CD4-positive, alpha-beta T cell treated with Interleukin-21 for 1 hour (primary cell): ENCODE data around the gene TRAF2.

ENCODE experiments used
- DNase-seq: peaks from one replicate; pipeline ENCODE4 v3.0.0-alpha.2; 2020

TRAF2 gene

GRCh38 chr9:136916330-136917184 is 30.2 kb downstream of the TRAF2 start:
- DNase-seq: no peak

- no peak for DNase-seq
These were observed 31.6 kb downstream of the TRAF2 start for GRCh38 chr9:136917902-136918301.

- DNase-seq: no peak
These were observed 33.8 kb downstream of the TRAF2 start for GRCh38 chr9:136920069-136920468.

- DNase-seq: no peak
These were observed 34.5 kb downstream of the TRAF2 start for GRCh38 chr9:136920734-136921231.

GRCh38 chr9:136921307-136921706 is 35.0 kb downstream of the TRAF2 start:
- no peak for DNase-seq

GRCh38 chr9:136921718-136922117 is 35.4 kb downstream of the TRAF2 start:
- no peak for DNase-seq

- DNase-seq: no peak
These were observed 36.2 kb downstream of the TRAF2 start for GRCh38 chr9:136922540-136922939.

GRCh38 chr9:136923881-136924280 is 37.6 kb downstream of the TRAF2 start:
- DNase-seq: no peak

GRCh38 chr9:136925414-136926153 is 39.3 kb downstream of the TRAF2 start:
- DNase-seq: no peak

GRCh38 chr9:136926154-136926704 is 39.9 kb downstream of the TRAF2 start:
- DNase-seq: no peak

GRCh38 chr9:136926749-136927148 is 40.4 kb downstream of the TRAF2 start:
- DNase-seq: no peak

- DNase-seq: no peak
These were observed 41.3 kb downstream of the TRAF2 start for GRCh38 chr9:136927343-136928271.

GRCh38 chr9:136928591-136928990 is 42.3 kb downstream of the TRAF2 start:
- DNase-seq: no peak

GRCh38 chr9:136930014-136930413 is 43.7 kb downstream of the TRAF2 start:
- no peak for DNase-seq

- no peak for DNase-seq
These were observed 45.4 kb downstream of the TRAF2 start for GRCh38 chr9:136931611-136932130.

- DNase-seq: no peak
These were observed 48.0 kb downstream of the TRAF2 start for GRCh38 chr9:136934277-136934676.

GRCh38 chr9:136935651-136936050 is 49.3 kb downstream of the TRAF2 start:
- DNase-seq: no peak

GRCh38 chr9:136936645-136937170 is 50.4 kb downstream of the TRAF2 start:
- no peak for DNase-seq

GRCh38 chr9:136937186-136938001 is 51.1 kb downstream of the TRAF2 start:
- no peak for DNase-seq

- DNase-seq: no peak
These were observed 53.2 kb downstream of the TRAF2 start for GRCh38 chr9:136939431-136939995.
